Measurements from ENCODE around the gene EIF4G3.
"Not testable (repeated sequence)": the region's sequence is repeated elsewhere in the genome, so short reads cannot be mapped to it uniquely, and the experiment has no call there.

Gene EIF4G3

DNA sequence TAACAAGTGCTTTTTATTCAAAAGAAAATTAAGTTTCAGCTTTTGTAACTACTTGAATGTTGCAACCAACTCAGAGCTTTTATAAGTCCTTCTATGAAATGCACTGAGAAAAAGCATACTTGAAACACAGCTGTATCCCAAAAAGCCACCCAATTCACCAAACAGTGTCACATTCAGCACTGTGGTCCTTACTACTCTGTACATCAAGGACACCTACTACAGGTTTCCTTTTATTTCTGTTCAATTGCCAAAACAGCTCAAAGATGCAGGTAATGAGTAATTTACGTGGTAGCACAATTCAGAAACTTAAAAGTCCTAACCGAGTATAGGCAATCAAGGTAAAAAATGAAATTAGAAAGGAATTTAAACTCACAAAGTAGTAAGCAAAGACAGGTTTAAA, 2.5 kb downstream of the EIF4G3 start:
- Histone ChIP-seq H2AFZ (ENCODE audit: low read length) (no peak overlapping the region), H3K4me3 (ENCODE audit: low read length) (no peak overlapping the region), H3K79me2 (ENCODE audit: low read length) (peaks cover 29% of the 10 kb centered on the region), H3K27ac (ENCODE audit: low read length) (no peak overlapping the region), H3K27me3 (replicated peaks; ENCODE audit: insufficient read depth, low read length) (peaks cover 17% of the 10 kb centered on the region; the same call in 1 of the 2 replicates), H3K4me1 (ENCODE audit: low read length) (peaks cover 6% of the 10 kb centered on the region; the same call in 1 of the 2 replicates), H3K4me2 (ENCODE audit: low read depth, low read length) (0 out of 2 replicates have a peak overlapping the region, but pooled peaks have one; percentile 96), H4K20me1 (ENCODE audit: insufficient read depth, low read length) (no peaks in the 10 kb centered on the region; the same call in 1 of the 2 replicates), H3F3A (ENCODE audit: insufficient read depth, low read length) (peaks cover 9% of the 10 kb centered on the region), H3K36me3 (replicated peaks; ENCODE audit: insufficient read depth, low read length) (no peaks in the 10 kb centered on the region), H3K9ac (ENCODE audit: low read length) (no peak overlapping the region), H3K9me3 (replicated peaks; ENCODE audit: insufficient read depth, low read length) (no peaks in the 10 kb centered on the region), H3K9me2 (replicated peaks; ENCODE audit: insufficient read depth, low read length) (no peaks in the 10 kb centered on the region)
- TF ChIP-seq, protein P1, sequence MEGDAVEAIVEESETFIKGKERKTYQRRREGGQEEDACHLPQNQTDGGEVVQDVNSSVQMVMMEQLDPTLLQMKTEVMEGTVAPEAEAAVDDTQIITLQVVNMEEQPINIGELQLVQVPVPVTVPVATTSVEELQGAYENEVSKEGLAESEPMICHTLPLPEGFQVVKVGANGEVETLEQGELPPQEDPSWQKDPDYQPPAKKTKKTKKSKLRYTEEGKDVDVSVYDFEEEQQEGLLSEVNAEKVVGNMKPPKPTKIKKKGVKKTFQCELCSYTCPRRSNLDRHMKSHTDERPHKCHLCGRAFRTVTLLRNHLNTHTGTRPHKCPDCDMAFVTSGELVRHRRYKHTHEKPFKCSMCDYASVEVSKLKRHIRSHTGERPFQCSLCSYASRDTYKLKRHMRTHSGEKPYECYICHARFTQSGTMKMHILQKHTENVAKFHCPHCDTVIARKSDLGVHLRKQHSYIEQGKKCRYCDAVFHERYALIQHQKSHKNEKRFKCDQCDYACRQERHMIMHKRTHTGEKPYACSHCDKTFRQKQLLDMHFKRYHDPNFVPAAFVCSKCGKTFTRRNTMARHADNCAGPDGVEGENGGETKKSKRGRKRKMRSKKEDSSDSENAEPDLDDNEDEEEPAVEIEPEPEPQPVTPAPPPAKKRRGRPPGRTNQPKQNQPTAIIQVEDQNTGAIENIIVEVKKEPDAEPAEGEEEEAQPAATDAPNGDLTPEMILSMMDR (IDR thresholded peaks at IDR 0.05; ENCODE audit: low read length), result no peak
- TF ChIP-seq EZH2phosphoT487 (IDR thresholded peaks at IDR 0.05; ENCODE audit: low read length) (no peak), EZH2 (optimal IDR thresholded peaks at IDR 0.05; ENCODE audit: low read depth, low read length) (no peak)
- DNase-seq, result no peak

DNA sequence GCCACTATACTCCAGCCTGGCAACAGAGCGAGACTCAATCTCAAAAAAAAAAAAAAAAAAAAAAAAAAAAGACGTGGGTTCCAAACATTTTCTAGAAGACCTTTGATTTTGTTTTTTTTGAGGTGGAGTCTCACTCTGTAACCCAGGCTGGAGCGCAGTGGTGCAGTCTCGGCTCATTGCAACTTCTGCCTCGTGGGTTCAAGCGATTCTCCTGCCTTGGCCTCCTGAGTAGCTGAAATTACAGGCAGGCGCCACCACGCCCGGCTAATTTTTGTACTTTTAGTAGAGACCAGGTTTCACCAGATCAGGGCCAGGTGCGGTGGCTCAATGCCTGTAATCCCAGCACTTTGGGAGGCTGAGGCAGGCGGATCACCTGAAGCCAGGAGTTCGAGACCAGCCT, 3.6 kb downstream of the EIF4G3 start:
- H2AFZ ChIP-seq (ENCODE audit: low read length); H3K4me3 ChIP-seq (ENCODE audit: low read length); H3K9ac ChIP-seq (ENCODE audit: low read length); H3K4me1 ChIP-seq (ENCODE audit: low read length); H3K9me3 ChIP-seq (replicated peaks; ENCODE audit: insufficient read depth, low read length); H3K27ac ChIP-seq (ENCODE audit: low read length); H4K20me1 ChIP-seq (ENCODE audit: insufficient read depth, low read length); H3K27me3 ChIP-seq (replicated peaks; ENCODE audit: insufficient read depth, low read length); H3K9me2 ChIP-seq (replicated peaks; ENCODE audit: insufficient read depth, low read length); H3K4me2 ChIP-seq (ENCODE audit: low read depth, low read length); H3K36me3 ChIP-seq (replicated peaks; ENCODE audit: insufficient read depth, low read length); H3F3A ChIP-seq (ENCODE audit: insufficient read depth, low read length); DNase-seq: not testable (repeated sequence)
- peaks cover 29% of the 10 kb centered on the region for H3K79me2 ChIP-seq (ENCODE audit: low read length)

DNA sequence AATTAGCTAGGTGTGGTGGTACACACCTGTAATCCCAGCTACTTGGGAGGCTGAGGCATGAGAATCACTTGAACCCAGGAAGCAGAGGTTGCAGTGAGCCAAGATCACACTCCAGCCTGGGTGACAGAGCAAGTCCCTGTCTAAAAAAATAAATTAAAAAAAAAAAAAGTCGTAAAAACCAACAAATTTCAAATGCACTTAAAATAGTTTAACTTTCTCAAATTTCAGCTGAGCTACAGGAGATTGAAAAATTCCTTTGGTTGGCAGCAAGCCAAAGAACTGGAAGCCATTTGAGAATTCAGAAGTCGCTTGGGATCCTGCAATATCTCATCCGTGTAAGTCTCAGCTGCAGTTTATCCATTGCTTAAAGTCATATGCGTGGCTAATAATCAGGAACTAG, 5.9 kb downstream of the EIF4G3 start:
- H3K27me3 ChIP-seq (replicated peaks; ENCODE audit: insufficient read depth, low read length); H3K9me3 ChIP-seq (replicated peaks; ENCODE audit: insufficient read depth, low read length); H3K4me1 ChIP-seq (ENCODE audit: low read length); H3K36me3 ChIP-seq (replicated peaks; ENCODE audit: insufficient read depth, low read length); H3K9ac ChIP-seq (ENCODE audit: low read length); H3K27ac ChIP-seq (ENCODE audit: low read length); H4K20me1 ChIP-seq (ENCODE audit: insufficient read depth, low read length); H3K4me3 ChIP-seq (ENCODE audit: low read length); H2AFZ ChIP-seq (ENCODE audit: low read length); H3K4me2 ChIP-seq (ENCODE audit: low read depth, low read length); DNase-seq; H3K9me2 ChIP-seq (replicated peaks; ENCODE audit: insufficient read depth, low read length); H3F3A ChIP-seq (ENCODE audit: insufficient read depth, low read length): not testable (repeated sequence)
- peaks cover 31% of the 10 kb centered on the region for H3K79me2 ChIP-seq (ENCODE audit: low read length)

DNA sequence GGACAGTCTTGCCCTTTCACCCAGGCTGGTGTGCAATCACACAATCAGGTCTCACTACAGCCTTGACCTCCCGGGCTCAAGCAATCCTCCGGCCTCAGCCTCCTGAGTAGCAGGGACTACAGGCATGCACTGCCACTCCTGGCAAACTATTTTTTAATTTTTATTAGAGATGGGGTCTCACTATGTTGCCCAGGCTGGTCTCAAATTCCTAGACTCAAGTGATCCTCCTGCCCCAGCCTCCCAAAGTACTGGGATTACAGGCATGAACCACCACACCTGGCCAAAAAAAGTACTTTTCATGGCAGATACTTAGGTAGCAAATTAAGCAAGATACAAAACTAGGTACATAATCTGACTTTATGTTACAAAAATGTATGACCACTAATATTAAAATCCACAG, 8.3 kb downstream of the EIF4G3 start:
- H3K4me1 ChIP-seq (ENCODE audit: low read length), result no peaks in the 10 kb centered on the region
- no peaks in the 10 kb centered on the region; the same call in 1 of the 2 replicates for H4K20me1 ChIP-seq (ENCODE audit: insufficient read depth, low read length)
- no peak for DNase-seq
- H2AFZ ChIP-seq (ENCODE audit: low read length), result no peak overlapping the region
- 0 out of 2 replicates have a peak, but pooled peaks cover 4% of the 10 kb centered on the region for H3K36me3 ChIP-seq (replicated peaks; ENCODE audit: insufficient read depth, low read length)
- H3K4me2 ChIP-seq (ENCODE audit: low read depth, low read length), result no peak overlapping the region
- peaks cover 27% of the 10 kb centered on the region for H3K79me2 ChIP-seq (ENCODE audit: low read length)
- H3K27ac ChIP-seq (ENCODE audit: low read length), result no peak overlapping the region
- H3K4me3 ChIP-seq (ENCODE audit: low read length), result no peak overlapping the region
- no peaks in the 10 kb centered on the region for H3F3A ChIP-seq (ENCODE audit: insufficient read depth, low read length)
- H3K9me3 ChIP-seq (replicated peaks; ENCODE audit: insufficient read depth, low read length), result no peaks in the 10 kb centered on the region
- no peaks in the 10 kb centered on the region for H3K9me2 ChIP-seq (replicated peaks; ENCODE audit: insufficient read depth, low read length)
- TF ChIP-seq, protein P1 (IDR thresholded peaks at IDR 0.05; ENCODE audit: low read length), result no peak
- no peak for TF ChIP-seq EZH2 (optimal IDR thresholded peaks at IDR 0.05; ENCODE audit: low read depth, low read length)
- TF ChIP-seq EZH2phosphoT487 (IDR thresholded peaks at IDR 0.05; ENCODE audit: low read length), result no peak
- no peak overlapping the region for H3K9ac ChIP-seq (ENCODE audit: low read length)
- no peaks in the 10 kb centered on the region for H3K27me3 ChIP-seq (replicated peaks; ENCODE audit: insufficient read depth, low read length)
